Measurements from ENCODE around the gene TGFBRAP1. TPM values are rescaled to one million over a fixed set of nuclear protein-coding genes. Genes with fewer than 3 reads are reported as not detected.

Gene TGFBRAP1
- total and polyA plus RNA-seq, 9 of the 15 experiments (the other 6 are each of a cell fraction or from before 2014, with no cell fraction given): 3.7 to 18.0 (median 11.0) TPM

DNA sequence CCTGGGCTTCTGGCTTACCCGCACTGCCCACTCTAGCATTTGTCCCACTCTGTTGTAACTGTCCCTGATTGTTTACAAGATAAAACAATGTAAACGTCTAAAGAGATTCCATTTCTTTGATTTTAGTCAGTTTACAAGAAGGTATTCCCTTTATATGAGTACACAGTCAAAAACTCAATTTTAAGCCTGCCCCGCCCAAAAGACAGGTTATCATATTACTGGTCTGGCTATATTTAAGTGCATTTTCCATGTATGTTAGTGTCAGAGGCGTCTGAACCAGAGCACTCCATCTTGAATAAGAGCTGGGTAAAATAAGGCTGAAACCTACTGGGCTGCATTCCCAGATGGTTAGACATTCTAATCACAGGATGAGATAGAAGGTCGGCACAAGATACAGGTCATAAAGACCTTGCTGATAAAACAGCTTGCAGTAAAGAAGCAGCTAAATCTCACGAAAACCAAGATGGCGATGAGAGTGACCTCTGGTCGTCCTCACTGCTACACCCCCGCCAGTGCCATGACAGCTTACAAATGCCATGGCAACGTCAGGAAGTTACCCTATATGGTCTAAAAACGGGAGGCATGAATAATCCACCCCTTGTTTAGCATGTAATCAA is 73.0 kb downstream of the TGFBRAP1 start (continued):
- TF ChIP-seq, protein P1, sequence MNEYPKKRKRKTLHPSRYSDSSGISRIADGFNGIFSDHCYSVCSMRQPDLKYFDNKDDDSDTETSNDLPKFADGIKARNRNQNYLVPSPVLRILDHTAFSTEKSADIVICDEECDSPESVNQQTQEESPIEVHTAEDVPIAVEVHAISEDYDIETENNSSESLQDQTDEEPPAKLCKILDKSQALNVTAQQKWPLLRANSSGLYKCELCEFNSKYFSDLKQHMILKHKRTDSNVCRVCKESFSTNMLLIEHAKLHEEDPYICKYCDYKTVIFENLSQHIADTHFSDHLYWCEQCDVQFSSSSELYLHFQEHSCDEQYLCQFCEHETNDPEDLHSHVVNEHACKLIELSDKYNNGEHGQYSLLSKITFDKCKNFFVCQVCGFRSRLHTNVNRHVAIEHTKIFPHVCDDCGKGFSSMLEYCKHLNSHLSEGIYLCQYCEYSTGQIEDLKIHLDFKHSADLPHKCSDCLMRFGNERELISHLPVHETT (CRISPR knock-in tag; conservative IDR thresholded peaks at IDR 0.05 in 1 of 2, IDR thresholded peaks at IDR 0.05 in 1 of 2): 0 out of 4 replicates have a peak, but pooled peaks of 1 of the 2 experiments have one; percentile 49
- TF ChIP-seq, protein P2, sequence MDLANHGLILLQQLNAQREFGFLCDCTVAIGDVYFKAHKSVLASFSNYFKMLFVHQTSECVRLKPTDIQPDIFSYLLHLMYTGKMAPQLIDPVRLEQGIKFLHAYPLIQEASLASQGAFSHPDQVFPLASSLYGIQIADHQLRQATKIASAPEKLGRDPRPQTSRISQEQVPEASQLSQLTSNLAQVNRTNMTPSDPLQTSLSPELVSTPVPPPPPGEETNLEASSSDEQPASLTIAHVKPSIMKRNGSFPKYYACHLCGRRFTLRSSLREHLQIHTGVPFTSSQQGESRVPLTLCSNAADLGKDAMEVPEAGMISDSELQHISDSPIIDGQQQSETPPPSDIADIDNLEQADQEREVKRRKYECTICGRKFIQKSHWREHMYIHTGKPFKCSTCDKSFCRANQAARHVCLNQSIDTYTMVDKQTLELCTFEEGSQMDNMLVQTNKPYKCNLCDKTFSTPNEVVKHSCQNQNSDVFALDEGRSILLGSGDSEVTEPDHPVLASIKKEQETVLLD (IDR thresholded peaks at IDR 0.05): no peak
- TF ChIP-seq SRF (CRISPR knock-in tag; IDR thresholded peaks at IDR 0.05) (peak in 1 of 2 experiments; percentile 87; a peak in 2 of 4 replicates), SMAD4 (CRISPR knock-in tag; conservative IDR thresholded peaks at IDR 0.05) (0 out of 2 replicates have a peak, but pooled peaks have one; percentile 18), ZNF3 (CRISPR knock-in tag; IDR thresholded peaks at IDR 0.05) (no peak), DMBX1 (CRISPR knock-in tag; IDR thresholded peaks at IDR 0.05; ENCODE audit: borderline replicate concordance) (no peak), MXI1 (IDR thresholded peaks at IDR 0.05; ENCODE audit: low read depth, low read length) (no peak), RFX1 (IDR thresholded peaks at IDR 0.05) (peak; percentile 72), ESRRA (IDR thresholded peaks at IDR 0.05; ENCODE audit: borderline replicate concordance, low read depth) (peak; percentile 88), EGR1 (conservative IDR thresholded peaks at IDR 0.05) (peak; percentile 54), YY1 (IDR thresholded peaks at IDR 0.05; ENCODE audit: borderline replicate concordance in 1 of 3, control insufficient read depth in 1 of 3, extremely low read depth in 1 of 3, insufficient read depth in 3 of 3, insufficient read length in 1 of 3, insufficient replicate concordance in 2 of 3, low read depth in 1 of 3, low read length in 2 of 3) (peak in 1 of 3 experiments; percentile 66), SIX5 (IDR thresholded peaks at IDR 0.05; ENCODE audit: borderline replicate concordance in 1 of 2, insufficient read depth in 1 of 2, low read depth in 1 of 2, low read length in 2 of 2) (no peak)
- TF ChIP-seq, protein P3, sequence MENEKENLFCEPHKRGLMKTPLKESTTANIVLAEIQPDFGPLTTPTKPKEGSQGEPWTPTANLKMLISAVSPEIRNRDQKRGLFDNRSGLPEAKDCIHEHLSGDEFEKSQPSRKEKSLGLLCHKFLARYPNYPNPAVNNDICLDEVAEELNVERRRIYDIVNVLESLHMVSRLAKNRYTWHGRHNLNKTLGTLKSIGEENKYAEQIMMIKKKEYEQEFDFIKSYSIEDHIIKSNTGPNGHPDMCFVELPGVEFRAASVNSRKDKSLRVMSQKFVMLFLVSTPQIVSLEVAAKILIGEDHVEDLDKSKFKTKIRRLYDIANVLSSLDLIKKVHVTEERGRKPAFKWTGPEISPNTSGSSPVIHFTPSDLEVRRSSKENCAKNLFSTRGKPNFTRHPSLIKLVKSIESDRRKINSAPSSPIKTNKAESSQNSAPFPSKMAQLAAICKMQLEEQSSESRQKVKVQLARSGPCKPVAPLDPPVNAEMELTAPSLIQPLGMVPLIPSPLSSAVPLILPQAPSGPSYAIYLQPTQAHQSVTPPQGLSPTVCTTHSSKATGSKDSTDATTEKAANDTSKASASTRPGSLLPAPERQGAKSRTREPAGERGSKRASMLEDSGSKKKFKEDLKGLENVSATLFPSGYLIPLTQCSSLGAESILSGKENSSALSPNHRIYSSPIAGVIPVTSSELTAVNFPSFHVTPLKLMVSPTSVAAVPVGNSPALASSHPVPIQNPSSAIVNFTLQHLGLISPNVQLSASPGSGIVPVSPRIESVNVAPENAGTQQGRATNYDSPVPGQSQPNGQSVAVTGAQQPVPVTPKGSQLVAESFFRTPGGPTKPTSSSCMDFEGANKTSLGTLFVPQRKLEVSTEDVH (IDR thresholded peaks at IDR 0.05; ENCODE audit: low read depth, partially characterized antibody): no peak
- TF ChIP-seq, protein P4, sequence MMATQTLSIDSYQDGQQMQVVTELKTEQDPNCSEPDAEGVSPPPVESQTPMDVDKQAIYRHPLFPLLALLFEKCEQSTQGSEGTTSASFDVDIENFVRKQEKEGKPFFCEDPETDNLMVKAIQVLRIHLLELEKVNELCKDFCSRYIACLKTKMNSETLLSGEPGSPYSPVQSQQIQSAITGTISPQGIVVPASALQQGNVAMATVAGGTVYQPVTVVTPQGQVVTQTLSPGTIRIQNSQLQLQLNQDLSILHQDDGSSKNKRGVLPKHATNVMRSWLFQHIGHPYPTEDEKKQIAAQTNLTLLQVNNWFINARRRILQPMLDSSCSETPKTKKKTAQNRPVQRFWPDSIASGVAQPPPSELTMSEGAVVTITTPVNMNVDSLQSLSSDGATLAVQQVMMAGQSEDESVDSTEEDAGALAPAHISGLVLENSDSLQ (IDR thresholded peaks at IDR 0.05): peak; percentile 14; the same call in 1 of the 2 replicates
- TF ChIP-seq, protein P5, sequence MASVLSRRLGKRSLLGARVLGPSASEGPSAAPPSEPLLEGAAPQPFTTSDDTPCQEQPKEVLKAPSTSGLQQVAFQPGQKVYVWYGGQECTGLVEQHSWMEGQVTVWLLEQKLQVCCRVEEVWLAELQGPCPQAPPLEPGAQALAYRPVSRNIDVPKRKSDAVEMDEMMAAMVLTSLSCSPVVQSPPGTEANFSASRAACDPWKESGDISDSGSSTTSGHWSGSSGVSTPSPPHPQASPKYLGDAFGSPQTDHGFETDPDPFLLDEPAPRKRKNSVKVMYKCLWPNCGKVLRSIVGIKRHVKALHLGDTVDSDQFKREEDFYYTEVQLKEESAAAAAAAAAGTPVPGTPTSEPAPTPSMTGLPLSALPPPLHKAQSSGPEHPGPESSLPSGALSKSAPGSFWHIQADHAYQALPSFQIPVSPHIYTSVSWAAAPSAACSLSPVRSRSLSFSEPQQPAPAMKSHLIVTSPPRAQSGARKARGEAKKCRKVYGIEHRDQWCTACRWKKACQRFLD (CRISPR knock-in tag; IDR thresholded peaks at IDR 0.05): peak; percentile 48; the same call in 1 of the 2 replicates
